Measurements from ENCODE around the gene RLN2. TPM values are rescaled to one million over a fixed set of nuclear protein-coding genes. Genes with fewer than 3 reads are reported as not detected.
"Not testable (repeated sequence)": the region's sequence is repeated elsewhere in the genome, so short reads cannot be mapped to it uniquely, and the experiment has no call there.

Gene RLN2
- total RNA-seq, 3 donors from 2014 or later: 1.6 to 6.9 TPM; not detected in 1

- H3K36me3 ChIP-seq: no peaks in the 10 kb centered on the region
- DNase-seq (ENCODE audit: low spot score in 2 of 2): no peak
- no peak overlapping the region for H3K4me3 ChIP-seq
- no peaks in the 10 kb centered on the region for H3K4me1 ChIP-seq
- TF ChIP-seq POLR2AphosphoS5 (IDR thresholded peaks at IDR 0.05) (no peak), POLR2A (IDR thresholded peaks at IDR 0.05) (no peak)
- TF ChIP-seq, protein P1, sequence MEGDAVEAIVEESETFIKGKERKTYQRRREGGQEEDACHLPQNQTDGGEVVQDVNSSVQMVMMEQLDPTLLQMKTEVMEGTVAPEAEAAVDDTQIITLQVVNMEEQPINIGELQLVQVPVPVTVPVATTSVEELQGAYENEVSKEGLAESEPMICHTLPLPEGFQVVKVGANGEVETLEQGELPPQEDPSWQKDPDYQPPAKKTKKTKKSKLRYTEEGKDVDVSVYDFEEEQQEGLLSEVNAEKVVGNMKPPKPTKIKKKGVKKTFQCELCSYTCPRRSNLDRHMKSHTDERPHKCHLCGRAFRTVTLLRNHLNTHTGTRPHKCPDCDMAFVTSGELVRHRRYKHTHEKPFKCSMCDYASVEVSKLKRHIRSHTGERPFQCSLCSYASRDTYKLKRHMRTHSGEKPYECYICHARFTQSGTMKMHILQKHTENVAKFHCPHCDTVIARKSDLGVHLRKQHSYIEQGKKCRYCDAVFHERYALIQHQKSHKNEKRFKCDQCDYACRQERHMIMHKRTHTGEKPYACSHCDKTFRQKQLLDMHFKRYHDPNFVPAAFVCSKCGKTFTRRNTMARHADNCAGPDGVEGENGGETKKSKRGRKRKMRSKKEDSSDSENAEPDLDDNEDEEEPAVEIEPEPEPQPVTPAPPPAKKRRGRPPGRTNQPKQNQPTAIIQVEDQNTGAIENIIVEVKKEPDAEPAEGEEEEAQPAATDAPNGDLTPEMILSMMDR (IDR thresholded peaks at IDR 0.05): no peak
- intact Hi-C loops (cut with DNase I; ENCODE audit: low total_unique reads): no loop called here
- H3K9me3 ChIP-seq: no peaks in the 10 kb centered on the region
- no peaks in the 10 kb centered on the region for H3K27me3 ChIP-seq
- no peak overlapping the region for H3K27ac ChIP-seq
Observed at GRCh38 chr9:5326893-5327548, 22.5 kb upstream of the RLN2 start.

GRCh38 chr9:5326187-5326586 is 21.7 kb upstream of the RLN2 start:
- H3K4me3 ChIP-seq: no peak overlapping the region
- no peaks in the 10 kb centered on the region for H3K27me3 ChIP-seq
- TF ChIP-seq POLR2A (IDR thresholded peaks at IDR 0.05): no peak
- no peak for TF ChIP-seq POLR2AphosphoS5 (IDR thresholded peaks at IDR 0.05)
- TF ChIP-seq, protein P1 (IDR thresholded peaks at IDR 0.05): no peak
- no peaks in the 10 kb centered on the region for H3K36me3 ChIP-seq
- no peaks in the 10 kb centered on the region for H3K9me3 ChIP-seq
- DNase-seq (ENCODE audit: low spot score in 2 of 2): no peak
- no peaks in the 10 kb centered on the region for H3K4me1 ChIP-seq
- H3K27ac ChIP-seq: no peak overlapping the region
- intact Hi-C loops (cut with DNase I; ENCODE audit: low total_unique reads): no loop called here

GRCh38 chr9:5321601-5322000 is 17.1 kb upstream of the RLN2 start:
- H3K27ac ChIP-seq; H3K27me3 ChIP-seq; DNase-seq (ENCODE audit: low spot score in 2 of 2); H3K36me3 ChIP-seq; H3K9me3 ChIP-seq; intact Hi-C loops (cut with DNase I; ENCODE audit: low total_unique reads); H3K4me1 ChIP-seq; H3K4me3 ChIP-seq: not testable (repeated sequence)

DNA sequence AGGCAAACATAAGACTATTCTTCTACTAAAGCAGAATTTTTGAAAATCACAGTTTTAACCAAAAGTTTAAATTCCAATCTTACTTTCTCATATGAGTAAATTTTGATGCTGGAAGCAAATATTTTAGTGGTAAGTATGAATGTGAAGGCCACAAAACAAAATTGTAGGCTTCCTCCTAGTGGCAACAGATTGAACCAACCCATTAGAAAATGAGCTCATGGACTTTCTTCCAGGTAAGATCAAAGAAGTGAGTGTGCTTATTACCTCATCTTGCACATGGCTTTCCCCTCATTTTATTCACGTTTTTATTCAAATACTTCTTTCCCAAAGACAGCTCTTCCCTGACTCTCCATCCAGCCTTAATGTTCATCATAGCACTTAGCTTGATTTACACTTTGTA is 16.5 kb upstream of the RLN2 start:
- H3K4me3 ChIP-seq: no peak overlapping the region
- intact Hi-C loops (cut with DNase I; ENCODE audit: low total_unique reads): no loop called here
- H3K4me1 ChIP-seq: no peaks in the 10 kb centered on the region
- H3K27me3 ChIP-seq: no peaks in the 10 kb centered on the region
- no peaks in the 10 kb centered on the region for H3K36me3 ChIP-seq
- no peak overlapping the region for H3K27ac ChIP-seq
- no peak for DNase-seq (ENCODE audit: low spot score in 2 of 2)
- TF ChIP-seq, protein P1 (IDR thresholded peaks at IDR 0.05): no peak
- TF ChIP-seq POLR2A (IDR thresholded peaks at IDR 0.05) (no peak), POLR2AphosphoS5 (IDR thresholded peaks at IDR 0.05) (no peak)
- peaks cover 0 to 9% of the 10 kb centered on the region in 2 donors for H3K9me3 ChIP-seq

GRCh38 chr9:5316406-5316805 is 11.9 kb upstream of the RLN2 start:
- H3K4me3 ChIP-seq; H3K36me3 ChIP-seq; H3K4me1 ChIP-seq; intact Hi-C loops (cut with DNase I; ENCODE audit: low total_unique reads); H3K27me3 ChIP-seq; H3K27ac ChIP-seq; DNase-seq (ENCODE audit: low spot score in 2 of 2): not testable (repeated sequence)
- H3K9me3 ChIP-seq: peaks cover 9 to 24% of the 10 kb centered on the region in 2 donors

GRCh38 chr9:5315187-5315923 is 10.8 kb upstream of the RLN2 start:
- intact Hi-C loops (cut with DNase I; ENCODE audit: low total_unique reads): no loop called here

More at GRCh38 chr9:5315187-5315923, 10.8 kb upstream of the RLN2 start:
- Histone ChIP-seq H3K36me3 (no peaks in the 10 kb centered on the region), H3K4me3 (no peak overlapping the region), H3K9me3 (peaks cover 9 to 24% of the 10 kb centered on the region in 2 donors), H3K27ac (no peak overlapping the region), H3K4me1 (no peaks in the 10 kb centered on the region), H3K27me3 (no peaks in the 10 kb centered on the region)
- DNase-seq (ENCODE audit: low spot score in 2 of 2): no peak
- TF ChIP-seq POLR2A (IDR thresholded peaks at IDR 0.05) (no peak), POLR2AphosphoS5 (IDR thresholded peaks at IDR 0.05) (no peak)
- TF ChIP-seq, protein P1 (IDR thresholded peaks at IDR 0.05): no peak

All from breast epithelium (tissue), 4 donors.